Endothelial cell of umbilical vein (primary cell): Measurements from ENCODE around the gene GPA33. TPM values are rescaled to one million over a fixed set of nuclear protein-coding genes. Genes with fewer than 3 reads are reported as not detected.

Experiments used
- BruUV-seq: library from RNA; stranded (reverse); fragments of 400-500 nt; replicated peaks from 2 replicates; lab custom pipeline; 2021; lab: Mats Ljungman, UMichigan
- CTCF ChIA-PET: fragments of 300-600, 350-600 bp; sonication (Branson Sonifier 250); formaldehyde crosslinking; loops from one replicate; lab custom pipeline; 2021; ENCODE audit warnings: antibody characterized with exemption, inconsistent platforms; lab: Charles Lee
- POLR2A ChIA-PET: fragments of 300-600, 350-600 bp; sonication (Branson Sonifier 250); formaldehyde crosslinking; loops from one replicate; lab custom pipeline; 2021; ENCODE audit warnings: antibody characterized with exemption, inconsistent platforms; lab: Charles Lee
- DNase-seq: peaks from one replicate; pipeline ENCODE4 v3.0.0-alpha.2; 2011; ENCODE audit warnings: low read depth, low spot score
- FAIRE-seq: peaks from 2 replicates; lab custom pipeline; 2011; peaks lifted over from hg19 to GRCh38; lab: Jason Lieb, UNC
- H2AFZ ChIP-seq: 2 replicates; pipeline ENCODE4 v1.6.0; 2012; ENCODE audit warnings: low read depth, low read length, control low read depth, inconsistent platforms
- H3K27ac ChIP-seq: 2 replicates; pipeline ENCODE4 v1.5.1; 2011; ENCODE audit warnings: low read depth, mild to moderate bottlenecking, control low read depth, low read length, moderate library complexity; ENCODE audit not compliant: insufficient read depth
- H3K27me3 ChIP-seq, 2 experiments: 2 replicates each; pipeline versions ENCODE4 v1.6.0 to v1.6.1; 2011; ENCODE audit warnings: low read length in 2 of 2, mixed read lengths in 1 of 2; ENCODE audit not compliant: control insufficient read depth in 2 of 2, insufficient read depth in 2 of 2
- H3K36me3 ChIP-seq, 2 experiments: 2 replicates in 1 of 2; 3 replicates in 1 of 2; pipeline ENCODE4 v1.5.1; 2011; ENCODE audit warnings: low read length in 2 of 2, mild to moderate bottlenecking in 1 of 2, moderate library complexity in 1 of 2; ENCODE audit not compliant: control insufficient read depth in 2 of 2, insufficient read depth in 2 of 2; ENCODE audit errors: extremely low read depth in 1 of 2
- H3K4me1 ChIP-seq: 3 replicates; pipeline ENCODE4 v1.5.1; 2011; ENCODE audit warnings: mild to moderate bottlenecking, low read length; ENCODE audit not compliant: control insufficient read depth, insufficient read depth; ENCODE audit errors: extremely low read depth
- H3K4me2 ChIP-seq: 2 replicates; pipeline ENCODE4 v1.6.1; 2011; ENCODE audit warnings: low read length, control low read depth, mixed read lengths; ENCODE audit not compliant: insufficient read depth
- H3K4me3 ChIP-seq, 3 experiments: fragments of 200-600 bp in 1 of 3; sonication (generic), shearing (Covaris generic) in 1 of 3; replicated peaks in 1 of 3; 2 replicates each; pipeline ENCODE4 v1.5.1; 2011 to 2016; ENCODE audit warnings: control low read depth in 3 of 3, low read length in 3 of 3, mild to moderate bottlenecking in 2 of 3, inconsistent platforms in 1 of 3, low read depth in 1 of 3, moderate library complexity in 1 of 3; ENCODE audit not compliant: insufficient read depth in 1 of 3
- H3K79me2 ChIP-seq: 2 replicates; pipeline ENCODE4 v1.6.0; 2012; ENCODE audit warnings: low read length, inconsistent platforms; ENCODE audit not compliant: control insufficient read depth, insufficient read depth
- H3K9ac ChIP-seq: replicated peaks from 2 replicates; pipeline ENCODE3; 2011; ENCODE audit warnings: low read length, control low read depth; ENCODE audit not compliant: insufficient read depth; ENCODE audit errors: extremely low read depth
- H3K9me1 ChIP-seq: replicated peaks from 3 replicates; pipeline ENCODE4 v1.6.0; 2011; ENCODE audit warnings: mild to moderate bottlenecking, low read length; ENCODE audit not compliant: control insufficient read depth, insufficient read depth; ENCODE audit errors: extremely low read depth
- H3K9me3 ChIP-seq: replicated peaks from 2 replicates; pipeline ENCODE4 v1.5.1; 2012; ENCODE audit warnings: low read length, inconsistent platforms; ENCODE audit not compliant: control insufficient read depth, insufficient read depth
- H4K20me1 ChIP-seq: replicated peaks from 2 replicates; pipeline ENCODE3; 2011; ENCODE audit warnings: mild to moderate bottlenecking, low read length; ENCODE audit not compliant: control insufficient read depth, insufficient read depth; ENCODE audit errors: extremely low read depth
- EZH2 ChIP-seq: IDR thresholded peaks from 2 replicates; pipeline ENCODE4 v1.6.1; 2012; ENCODE audit warnings: borderline replicate concordance, low read depth, mild to moderate bottlenecking, moderate library complexity, low read length, inconsistent platforms; ENCODE audit not compliant: severe bottlenecking
- FOS ChIP-seq: IDR thresholded peaks from 2 replicates; pipeline ENCODE4 v1.6.1; 2011; ENCODE audit warnings: mild to moderate bottlenecking, low read length, moderate library complexity, borderline replicate concordance; ENCODE audit not compliant: insufficient read depth
- GATA2 ChIP-seq: IDR thresholded peaks from 2 replicates; pipeline ENCODE4 v1.7.0; 2011; ENCODE audit warnings: low read depth, mild to moderate bottlenecking, moderate library complexity, mixed read lengths, low read length; ENCODE audit not compliant: insufficient read length, insufficient read depth
- JUN ChIP-seq: IDR thresholded peaks from 2 replicates; pipeline ENCODE4 v1.6.1; 2011; ENCODE audit warnings: borderline replicate concordance, low read depth; ENCODE audit not compliant: insufficient read length, insufficient read depth
- MYC ChIP-seq: IDR thresholded peaks from one replicate; pipeline ENCODE4 v1.6.1; 2011; ENCODE audit warnings: mild to moderate bottlenecking, low read depth, low read length
- POLR2A ChIP-seq: IDR thresholded peaks from 2 replicates; pipeline ENCODE4 v1.6.1; 2012; ENCODE audit warnings: low read depth, mild to moderate bottlenecking, control low read depth, low read length
- POLR2AphosphoS5 ChIP-seq: IDR thresholded peaks from 2 replicates; pipeline ENCODE4 v1.6.1; 2012; ENCODE audit warnings: low read depth, mild to moderate bottlenecking, control low read depth, low read length, moderate library complexity; ENCODE audit not compliant: insufficient read depth
- dilution Hi-C: fragments of 300-500 bp; cut with MboI; formaldehyde crosslinking; loops from one replicate; pipeline ENCODE4 v1.15.0; 2019; ENCODE audit warnings: low sequenced_read_pairs; ENCODE audit not compliant: extremely low pct_ligation_motif_present
- intact Hi-C: fragments of 100-400 bp; cut with micrococcal nuclease; formaldehyde crosslinking; loops from one replicate; pipeline ENCODE4 v1.10.0; 2022
- polyA plus RNA-seq, 4 experiments: library from polyadenylated mRNA; depleted of rRNA in 3 of 4; stranded (reverse) in 3 of 4; unstranded in 1 of 4; fragments of >200 nt; gene quantifications; 2 replicates each; pipeline versions ENCODE4 v1.2.1 to v1.2.3, GENCODE V29; 2011 to 2012; ENCODE audit warnings: missing spikeins in 1 of 4
- total RNA-seq: library from RNA; stranded (reverse); gene quantifications from 2 replicates; pipeline ENCODE4 v1.2.3, GENCODE V29; 2021
- TF ChIP-seq, protein P1 (sequence below): IDR thresholded peaks from 2 replicates; pipeline ENCODE4 v1.6.1; 2011; ENCODE audit not compliant: insufficient read depth, insufficient read length
- TF ChIP-seq, protein P2 (sequence below), 2 donors: IDR thresholded peaks; 1 replicate in 1 of 2; 2 replicates in 1 of 2; pipeline ENCODE4 v1.5.1; 2011; ENCODE audit warnings: low read length in 2 of 2, mild to moderate bottlenecking in 2 of 2, moderate library complexity in 2 of 2, control low read depth in 1 of 2, inconsistent platforms in 1 of 2, low read depth in 1 of 2; ENCODE audit not compliant: insufficient read depth in 1 of 2; ENCODE audit errors: extremely low read depth in 1 of 2

Gene GPA33
- total and polyA plus RNA-seq, 2 donors (not counting 3 experiments of a cell fraction or from before 2014, with no cell fraction given): not detected

DNA sequence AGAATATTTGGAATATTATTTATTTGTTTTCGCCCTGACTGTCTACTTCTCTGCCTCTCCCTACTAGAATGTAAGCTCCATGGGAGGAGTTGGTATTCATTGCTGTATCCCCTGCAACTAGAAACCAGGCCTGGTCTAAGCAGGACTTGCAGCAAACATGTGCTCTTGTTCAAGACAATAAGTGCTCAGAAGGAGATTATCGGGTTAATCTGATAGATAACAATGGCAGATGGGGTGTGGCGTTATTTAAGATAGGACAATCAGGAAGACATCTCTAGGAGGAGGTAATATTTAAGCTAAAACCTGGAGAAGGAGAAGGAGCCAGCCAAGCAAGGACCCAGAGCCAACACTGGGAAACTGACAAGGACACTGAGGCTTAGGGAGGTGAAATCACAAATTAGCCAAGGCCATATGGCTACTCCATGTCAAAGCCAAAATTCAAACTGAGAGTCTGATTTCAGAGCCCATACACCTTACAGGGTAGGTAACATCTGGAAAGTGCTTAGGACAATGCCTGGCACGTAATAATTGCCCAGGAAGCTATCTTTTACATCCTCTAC, 45.2 kb upstream of the GPA33 start:
- no TSS peak for BruUV-seq
- no peak overlapping the region for H3K4me3 ChIP-seq
- dilution Hi-C loops (no loop called here), intact Hi-C loops (no loop called here)
- no peak overlapping the region for H3K4me2 ChIP-seq
- ChIA-PET POLR2A (no interaction called here), CTCF (interaction anchor here (1.5 kb wide), 1 partner anchor 11 kb away, joined by 3 read pairs; no protein-coding TSS in a partner anchor)
- H3K36me3 ChIP-seq: no peaks in the 10 kb centered on the region
- H2AFZ ChIP-seq: no peak overlapping the region
- no peaks in the 10 kb centered on the region for H3K27me3 ChIP-seq
- no peaks in the 10 kb centered on the region for H3K79me2 ChIP-seq
- H3K9me3 ChIP-seq: no peaks in the 10 kb centered on the region
- H3K9me1 ChIP-seq: no peaks in the 10 kb centered on the region
- DNase-seq (no peak), FAIRE-seq (no peak)
- H3K4me1 ChIP-seq: no peaks in the 10 kb centered on the region
- no peaks in the 10 kb centered on the region for H4K20me1 ChIP-seq
- TF ChIP-seq FOS: no peak
- no peak for TF ChIP-seq MYC
- no peak for TF ChIP-seq POLR2A
- no peak for TF ChIP-seq GATA2
- no peak for TF ChIP-seq EZH2
- no peak for TF ChIP-seq POLR2AphosphoS5
- TF ChIP-seq, protein P1, sequence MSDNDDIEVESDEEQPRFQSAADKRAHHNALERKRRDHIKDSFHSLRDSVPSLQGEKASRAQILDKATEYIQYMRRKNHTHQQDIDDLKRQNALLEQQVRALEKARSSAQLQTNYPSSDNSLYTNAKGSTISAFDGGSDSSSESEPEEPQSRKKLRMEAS: no peak
- no peak for TF ChIP-seq JUN
- TF ChIP-seq, protein P2, sequence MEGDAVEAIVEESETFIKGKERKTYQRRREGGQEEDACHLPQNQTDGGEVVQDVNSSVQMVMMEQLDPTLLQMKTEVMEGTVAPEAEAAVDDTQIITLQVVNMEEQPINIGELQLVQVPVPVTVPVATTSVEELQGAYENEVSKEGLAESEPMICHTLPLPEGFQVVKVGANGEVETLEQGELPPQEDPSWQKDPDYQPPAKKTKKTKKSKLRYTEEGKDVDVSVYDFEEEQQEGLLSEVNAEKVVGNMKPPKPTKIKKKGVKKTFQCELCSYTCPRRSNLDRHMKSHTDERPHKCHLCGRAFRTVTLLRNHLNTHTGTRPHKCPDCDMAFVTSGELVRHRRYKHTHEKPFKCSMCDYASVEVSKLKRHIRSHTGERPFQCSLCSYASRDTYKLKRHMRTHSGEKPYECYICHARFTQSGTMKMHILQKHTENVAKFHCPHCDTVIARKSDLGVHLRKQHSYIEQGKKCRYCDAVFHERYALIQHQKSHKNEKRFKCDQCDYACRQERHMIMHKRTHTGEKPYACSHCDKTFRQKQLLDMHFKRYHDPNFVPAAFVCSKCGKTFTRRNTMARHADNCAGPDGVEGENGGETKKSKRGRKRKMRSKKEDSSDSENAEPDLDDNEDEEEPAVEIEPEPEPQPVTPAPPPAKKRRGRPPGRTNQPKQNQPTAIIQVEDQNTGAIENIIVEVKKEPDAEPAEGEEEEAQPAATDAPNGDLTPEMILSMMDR (IDR thresholded peaks at IDR 0.05; ENCODE audit: extremely low read depth in 1 of 2, insufficient read depth in 1 of 2, low read depth in 1 of 2, low read length in 2 of 2): no peak
- no peak overlapping the region for H3K9ac ChIP-seq
- no peak overlapping the region for H3K27ac ChIP-seq
